GM19240 (cell line): Measurements from ENCODE around the gene IQGAP2.
"Not testable (repeated sequence)": the region's sequence is repeated elsewhere in the genome, so short reads cannot be mapped to it uniquely, and the experiment has no call there.

ENCODE experiments used
- DNase-seq: peaks from one replicate; pipeline ENCODE4 v3.0.0; 2011; ENCODE audit warnings: low spot score; ENCODE audit not compliant: insufficient read length

The IQGAP2 gene

GRCh38 chr5:76532052-76532451 is 129.0 kb downstream of the IQGAP2 start:
- no peak for DNase-seq

DNA sequence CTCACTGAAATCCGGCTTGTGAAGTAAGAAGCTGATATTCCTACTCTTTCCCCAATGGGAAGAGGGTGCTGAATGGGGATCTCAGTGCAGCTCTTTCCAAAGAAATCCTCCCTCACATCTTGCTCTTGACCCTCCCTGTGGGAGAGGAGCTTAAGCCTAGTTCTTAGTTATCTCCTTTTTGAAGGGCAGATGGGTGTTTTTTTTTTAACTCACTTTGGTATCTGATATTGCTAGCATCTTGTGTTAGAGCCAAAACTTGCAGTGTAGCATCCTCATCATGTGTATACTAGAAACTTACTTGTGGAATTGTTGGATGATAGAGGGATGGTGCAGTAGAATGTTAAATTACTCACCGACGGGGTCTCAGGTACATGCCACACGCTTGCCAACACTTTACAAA is 129.9 kb downstream of the IQGAP2 start:
- DNase-seq = no peak

DNA sequence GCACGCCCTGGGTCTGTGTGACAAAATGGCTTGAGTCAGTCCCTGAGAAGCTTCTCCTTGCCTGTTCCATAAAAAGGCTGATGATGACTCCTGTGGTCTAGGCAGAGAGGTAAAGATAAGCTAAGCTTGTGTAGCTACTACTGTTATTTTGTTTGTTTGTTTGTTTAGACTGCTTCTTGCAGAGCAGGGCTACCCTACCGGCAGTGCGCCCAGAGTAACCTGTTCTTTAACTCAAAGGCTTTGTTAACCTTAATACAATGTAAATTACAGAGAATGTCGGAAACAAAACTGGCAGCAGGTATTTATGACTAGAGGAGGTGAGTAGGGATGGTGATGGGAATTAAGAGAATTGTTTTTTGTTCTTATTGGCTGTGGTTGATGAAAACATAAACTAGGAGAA is 132.5 kb downstream of the IQGAP2 start:
- no peak for DNase-seq

- DNase-seq = no peak
Measured at GRCh38 chr5:76537073-76537543, 134.0 kb downstream of the IQGAP2 start.

DNA sequence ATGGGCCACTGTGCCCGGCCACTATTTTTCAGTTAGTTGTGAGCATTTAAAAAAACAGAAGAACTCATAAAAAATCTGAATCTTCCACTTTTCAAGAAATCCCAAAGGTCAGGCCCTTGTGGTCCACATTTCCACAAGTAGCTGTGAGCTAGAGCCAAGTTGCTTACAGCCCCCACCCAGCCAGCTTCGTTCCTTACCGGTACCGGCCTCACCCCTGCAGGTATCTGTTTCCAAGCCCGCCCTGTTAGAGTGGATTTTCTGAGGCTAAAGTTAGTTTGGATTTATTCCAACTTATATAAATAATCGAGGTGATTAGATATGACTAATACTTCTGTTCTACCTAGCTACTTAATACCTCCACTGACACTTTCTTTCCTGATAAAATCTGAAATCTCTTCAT is 139.2 kb downstream of the IQGAP2 start:
- DNase-seq = no peak

DNA sequence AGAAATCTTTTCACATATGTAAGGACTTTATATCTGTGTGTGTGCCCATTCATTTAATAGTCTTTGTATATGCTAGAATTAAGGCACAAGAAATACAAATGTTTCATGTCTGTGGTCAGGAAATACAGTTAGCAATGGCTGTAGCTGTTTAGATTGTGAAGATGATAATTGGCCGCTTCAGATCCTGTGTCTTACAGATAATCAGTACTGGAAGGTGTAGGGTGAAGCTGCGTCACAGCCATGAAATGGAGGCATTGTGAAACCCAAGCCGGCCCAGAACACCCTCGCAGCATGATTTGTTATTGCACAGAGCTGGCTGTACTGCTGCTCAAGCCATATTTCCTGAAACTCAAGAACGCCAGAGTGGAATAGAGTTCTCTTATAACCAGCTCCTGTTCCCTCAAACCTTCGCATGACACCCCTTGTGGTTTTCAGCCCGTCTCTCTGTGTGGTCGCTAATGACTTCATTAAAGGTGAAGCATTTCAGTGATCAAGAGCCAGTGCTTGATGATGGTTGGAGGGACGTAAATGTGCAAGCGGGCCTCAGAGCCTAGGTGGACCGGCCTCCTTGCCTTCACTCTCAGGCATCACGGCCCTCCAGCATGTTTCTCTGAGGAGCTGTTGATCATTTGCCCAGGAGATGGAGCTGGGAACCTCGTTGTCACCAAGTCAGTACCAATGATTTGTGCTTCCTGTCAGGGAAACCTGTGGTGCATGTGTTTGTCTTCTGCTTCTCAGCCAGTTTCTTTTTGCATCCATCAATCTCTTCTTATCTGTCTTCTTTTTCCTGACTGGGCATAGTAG is 140.0 kb downstream of the IQGAP2 start:
- no peak for DNase-seq

GRCh38 chr5:76544268-76544926 is 141.3 kb downstream of the IQGAP2 start:
- DNase-seq = no peak

DNA sequence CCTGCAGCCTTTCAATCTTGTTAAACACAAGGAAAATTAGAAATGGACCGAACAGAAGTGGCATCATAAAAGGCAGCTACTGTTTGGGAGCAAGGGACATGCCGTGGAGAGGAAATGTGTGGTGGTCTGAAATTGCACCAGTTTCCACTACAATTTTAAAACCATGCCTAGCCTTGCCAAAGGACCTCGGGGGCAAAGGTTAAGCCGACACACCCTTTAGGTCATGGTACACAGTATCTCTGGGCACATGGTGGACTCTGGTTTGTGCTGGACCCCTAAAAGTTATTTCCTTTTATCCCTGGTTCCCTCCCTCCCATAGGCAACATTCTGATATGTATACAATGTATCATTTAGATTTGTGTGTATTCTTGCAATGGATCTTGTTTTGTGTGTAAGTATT is 142.1 kb downstream of the IQGAP2 start:
- DNase-seq = no peak

GRCh38 chr5:76546497-76547102 is 143.5 kb downstream of the IQGAP2 start:
- no peak for DNase-seq

GRCh38 chr5:76547242-76547890 is 144.3 kb downstream of the IQGAP2 start:
- DNase-seq = peak; percentile 25

- DNase-seq = no peak
Measured at GRCh38 chr5:76547891-76548524, 144.9 kb downstream of the IQGAP2 start.

GRCh38 chr5:76548525-76549229 is 145.6 kb downstream of the IQGAP2 start:
- no peak for DNase-seq

DNA sequence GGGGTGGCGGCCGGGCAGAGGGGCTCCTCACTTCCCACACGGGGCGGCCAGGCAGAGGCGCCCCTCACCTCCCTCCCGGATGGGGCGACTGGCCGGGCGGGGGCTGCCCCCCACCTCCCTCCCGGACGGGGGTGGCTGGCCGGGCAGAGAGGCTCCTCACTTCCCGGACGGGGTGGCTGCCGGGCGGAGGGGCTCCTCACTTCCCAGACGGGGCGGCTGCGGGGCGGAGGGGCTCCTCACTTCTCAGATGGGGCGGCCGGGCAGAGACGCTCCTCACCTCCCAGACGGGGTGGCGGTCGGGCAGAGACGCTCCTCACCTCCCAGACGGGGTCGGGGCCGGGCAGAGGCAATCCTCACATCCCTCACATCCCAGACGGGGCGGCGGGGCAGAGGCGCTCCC is 147.8 kb downstream of the IQGAP2 start:
- DNase-seq = not testable (repeated sequence)

- DNase-seq = no peak
Measured at GRCh38 chr5:76552546-76552945, 149.5 kb downstream of the IQGAP2 start.

DNA sequence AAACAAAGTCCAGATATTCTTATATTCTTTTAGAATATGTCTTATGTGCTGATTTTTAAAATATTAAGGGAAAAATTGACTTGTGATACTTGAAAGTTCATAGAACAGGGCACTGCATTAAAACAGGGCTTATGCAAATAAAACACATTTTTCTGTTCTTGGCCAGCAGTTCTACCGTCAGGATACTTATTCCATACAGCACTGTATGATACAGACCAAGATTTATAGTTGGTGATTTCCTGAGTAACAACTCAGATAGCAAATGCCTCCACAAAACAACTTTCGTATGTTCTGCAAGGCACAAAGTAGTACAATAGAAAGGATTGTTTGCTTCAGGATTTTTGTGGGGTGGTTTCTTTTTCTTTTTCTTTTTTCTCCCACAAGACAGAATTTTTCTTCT is 150.2 kb downstream of the IQGAP2 start:
- no peak for DNase-seq

GRCh38 chr5:76555114-76555513 is 152.0 kb downstream of the IQGAP2 start:
- no peak for DNase-seq

DNA sequence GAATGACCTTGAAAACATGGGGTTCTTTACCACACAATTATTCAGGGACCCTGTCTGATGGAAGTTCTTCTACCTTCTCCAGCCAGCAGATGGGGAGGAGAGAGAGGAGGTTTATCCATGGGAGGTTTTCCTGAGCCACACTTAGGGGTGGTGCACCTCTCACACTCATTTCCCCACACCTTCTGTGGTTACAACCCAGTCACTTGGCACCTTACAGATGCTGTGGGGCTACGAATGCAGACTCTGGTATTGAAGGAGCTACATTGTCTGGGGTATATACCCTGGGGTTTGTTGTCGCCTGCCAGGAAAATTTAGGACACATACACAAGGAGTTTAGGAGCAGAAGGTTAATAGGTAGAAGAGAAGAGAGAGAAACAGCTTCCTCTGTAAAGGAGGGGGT is 152.6 kb downstream of the IQGAP2 start:
- DNase-seq = no peak

DNA sequence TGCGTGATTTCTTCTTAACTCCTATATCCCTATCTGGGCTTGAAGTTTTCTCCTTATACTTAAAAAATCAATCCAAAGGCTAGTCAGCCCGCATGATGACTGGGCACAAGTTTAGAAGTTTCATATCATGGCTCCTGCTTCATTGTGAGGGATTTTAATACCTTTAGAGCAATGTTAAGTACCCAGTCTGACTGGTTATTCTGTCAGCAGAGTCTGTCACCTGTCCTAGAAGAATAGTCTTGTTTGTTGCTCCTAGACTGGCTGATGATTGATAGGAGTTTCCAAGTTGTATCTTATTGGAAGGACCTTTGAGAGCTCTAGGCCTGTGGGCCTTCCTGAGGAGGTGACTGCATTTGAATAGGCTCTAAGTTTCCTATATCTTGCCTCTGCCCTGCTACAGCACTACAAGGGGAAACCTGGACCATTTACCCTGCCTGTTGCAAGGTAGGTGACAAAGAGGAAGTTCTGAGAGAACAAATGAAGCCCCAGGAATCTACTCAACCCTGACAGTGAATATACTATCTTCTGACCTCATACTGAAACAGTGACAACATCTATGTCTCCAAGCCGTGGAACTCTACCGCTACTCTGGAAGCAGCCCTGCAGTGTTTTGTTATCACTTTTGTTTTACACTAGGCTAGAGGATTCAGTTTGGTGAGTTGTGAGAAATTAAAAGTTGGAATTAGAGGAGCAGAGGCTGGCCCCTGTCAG is 153.6 kb downstream of the IQGAP2 start:
- peak; percentile 34 for DNase-seq

GRCh38 chr5:76560952-76561891 is 158.1 kb downstream of the IQGAP2 start:
- no peak for DNase-seq
